Measurements from ENCODE around the gene MAGI2. TPM values are rescaled to one million over a fixed set of nuclear protein-coding genes. Genes with fewer than 3 reads are reported as not detected.

Gene MAGI2
- total RNA-seq, 6 experiments from 2014 or later, result 1.2 to 4.0 (median 2.4) TPM

DNA sequence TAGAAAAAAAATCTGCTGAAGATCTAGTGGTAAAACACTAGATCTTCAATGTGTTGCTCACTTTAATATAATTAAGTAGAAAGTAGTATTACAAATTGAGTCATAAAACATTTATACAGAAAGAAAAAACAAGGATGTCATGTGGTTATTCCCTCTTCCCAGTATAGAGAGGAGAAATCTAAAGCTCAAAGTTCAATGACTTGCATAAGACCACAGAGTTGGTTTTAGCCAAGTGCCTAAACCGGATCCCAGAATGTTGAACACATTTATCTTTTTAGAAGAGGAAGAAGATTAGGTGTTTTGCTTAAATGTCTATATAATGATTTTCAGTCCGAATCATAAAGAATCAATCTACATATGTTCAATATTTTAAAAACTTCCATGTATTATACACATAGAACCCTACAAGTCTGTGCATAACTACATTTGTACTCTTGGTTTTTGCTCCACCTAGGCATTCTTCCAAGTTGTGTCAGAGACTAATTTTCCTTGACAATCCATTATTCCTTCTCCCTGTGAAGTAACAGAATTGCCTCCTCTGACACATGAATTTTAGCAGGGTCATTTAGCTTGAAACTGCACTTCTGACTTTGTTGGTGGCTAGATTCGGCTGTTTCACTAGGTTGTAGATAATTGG lies 389.2 kb downstream of the MAGI2 start:
- Histone ChIP-seq H3K27me3 (no peaks in the 10 kb centered on the region), H3K27ac (no peak overlapping the region), H3K36me3 (no peaks in the 10 kb centered on the region), H3K4me3 (no peak overlapping the region), H3K9me3 (no peaks in the 10 kb centered on the region), H3K4me1 (peaks cover 0 to 9% (median 0%) of the 10 kb centered on the region in 4 donors)
- ATAC-seq (peak; percentile 74 to 92 (median 90)), DNase-seq (no peak)
- intact Hi-C loops (cut with DNase I), result no loop called here
- 38% methylated on average over 3 of the region's 3 CpGs for WGBS (ENCODE audit: insufficient coverage, low coverage, low lambda C conversion rate, missing lambda C conversion rate)
- no peak for TF ChIP-seq POLR2A (IDR thresholded peaks at IDR 0.05)
- TF ChIP-seq, protein P1, sequence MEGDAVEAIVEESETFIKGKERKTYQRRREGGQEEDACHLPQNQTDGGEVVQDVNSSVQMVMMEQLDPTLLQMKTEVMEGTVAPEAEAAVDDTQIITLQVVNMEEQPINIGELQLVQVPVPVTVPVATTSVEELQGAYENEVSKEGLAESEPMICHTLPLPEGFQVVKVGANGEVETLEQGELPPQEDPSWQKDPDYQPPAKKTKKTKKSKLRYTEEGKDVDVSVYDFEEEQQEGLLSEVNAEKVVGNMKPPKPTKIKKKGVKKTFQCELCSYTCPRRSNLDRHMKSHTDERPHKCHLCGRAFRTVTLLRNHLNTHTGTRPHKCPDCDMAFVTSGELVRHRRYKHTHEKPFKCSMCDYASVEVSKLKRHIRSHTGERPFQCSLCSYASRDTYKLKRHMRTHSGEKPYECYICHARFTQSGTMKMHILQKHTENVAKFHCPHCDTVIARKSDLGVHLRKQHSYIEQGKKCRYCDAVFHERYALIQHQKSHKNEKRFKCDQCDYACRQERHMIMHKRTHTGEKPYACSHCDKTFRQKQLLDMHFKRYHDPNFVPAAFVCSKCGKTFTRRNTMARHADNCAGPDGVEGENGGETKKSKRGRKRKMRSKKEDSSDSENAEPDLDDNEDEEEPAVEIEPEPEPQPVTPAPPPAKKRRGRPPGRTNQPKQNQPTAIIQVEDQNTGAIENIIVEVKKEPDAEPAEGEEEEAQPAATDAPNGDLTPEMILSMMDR (IDR thresholded peaks at IDR 0.05), result no peak

DNA sequence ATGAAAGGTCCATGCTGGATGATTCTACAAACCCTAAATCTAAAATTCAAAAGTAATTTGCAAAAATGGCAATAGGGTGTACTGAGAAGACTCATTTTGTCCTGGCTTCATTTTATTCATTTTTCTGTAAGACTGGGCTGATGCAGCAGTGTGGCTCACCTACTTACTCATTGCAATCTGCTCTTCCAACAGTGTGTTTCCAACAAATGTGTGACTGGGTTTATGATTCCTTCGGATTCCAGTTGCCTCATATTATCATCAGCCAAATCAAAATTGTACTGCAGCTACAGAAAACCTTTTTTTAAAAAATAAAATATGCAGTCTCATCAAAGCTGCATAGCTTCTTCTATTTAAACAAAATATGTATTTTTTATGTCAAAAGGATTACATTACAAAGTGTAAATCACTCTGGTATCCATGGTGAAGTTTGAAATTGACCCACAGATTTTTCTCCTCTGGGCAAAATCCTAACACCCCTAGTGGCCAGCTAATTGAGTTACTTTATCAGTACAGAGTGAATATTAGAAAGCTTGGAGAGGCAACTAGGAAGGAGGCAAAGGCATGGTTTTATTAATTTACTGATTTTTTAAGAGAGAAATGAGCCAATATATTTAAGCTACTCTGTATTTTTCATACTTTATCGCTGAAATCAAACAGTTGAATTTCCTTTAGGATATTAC lies 390.3 kb downstream of the MAGI2 start:
- Histone ChIP-seq H3K27ac (no peak overlapping the region), H3K27me3 (no peaks in the 10 kb centered on the region), H3K4me3 (no peak overlapping the region), H3K36me3 (no peaks in the 10 kb centered on the region), H3K4me1 (peaks cover 0 to 9% (median 0%) of the 10 kb centered on the region in 4 donors), H3K9me3 (no peaks in the 10 kb centered on the region)
- 62% methylated on average over 2 of the region's 2 CpGs for WGBS (ENCODE audit: insufficient coverage, low coverage, low lambda C conversion rate, missing lambda C conversion rate)
- intact Hi-C loops (cut with DNase I), result no loop called here
- ATAC-seq (no peak), DNase-seq (no peak)
- TF ChIP-seq, protein P1 (IDR thresholded peaks at IDR 0.05), result no peak
- no peak for TF ChIP-seq POLR2A (IDR thresholded peaks at IDR 0.05)

DNA sequence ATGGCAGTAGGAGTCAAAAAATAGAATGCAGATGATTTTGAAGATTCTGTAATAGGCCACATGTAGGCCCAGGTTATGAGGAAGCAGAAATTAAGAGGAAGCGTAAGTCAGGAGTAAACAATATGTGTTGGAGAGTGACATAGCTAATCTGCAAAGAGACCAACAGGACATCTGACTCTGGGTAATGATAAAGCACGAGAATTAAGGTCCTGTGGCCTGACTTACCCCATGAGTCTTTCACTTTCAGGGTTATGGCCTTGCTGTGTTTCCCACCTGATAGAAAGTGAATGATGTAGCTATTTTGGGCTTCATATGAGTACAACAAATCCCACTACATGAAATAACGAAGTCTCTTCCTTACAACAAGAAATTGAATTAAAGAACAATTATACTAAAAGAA lies 393.0 kb downstream of the MAGI2 start:
- no peak for DNase-seq
- Histone ChIP-seq H3K4me3 (no peak overlapping the region), H3K9me3 (no peaks in the 10 kb centered on the region), H3K27ac (no peak overlapping the region), H3K27me3 (no peaks in the 10 kb centered on the region), H3K4me1 (peaks cover 0 to 9% (median 0%) of the 10 kb centered on the region in 4 donors), H3K36me3 (no peaks in the 10 kb centered on the region)
- intact Hi-C loops (cut with DNase I), result no loop called here
- ATAC-seq, result no peak
- WGBS (ENCODE audit: insufficient coverage, low coverage, low lambda C conversion rate, missing lambda C conversion rate), result 69% methylated on average over 3 of the region's 3 CpGs
- no peak for TF ChIP-seq POLR2A (IDR thresholded peaks at IDR 0.05)
- TF ChIP-seq, protein P1 (IDR thresholded peaks at IDR 0.05), result no peak

DNA sequence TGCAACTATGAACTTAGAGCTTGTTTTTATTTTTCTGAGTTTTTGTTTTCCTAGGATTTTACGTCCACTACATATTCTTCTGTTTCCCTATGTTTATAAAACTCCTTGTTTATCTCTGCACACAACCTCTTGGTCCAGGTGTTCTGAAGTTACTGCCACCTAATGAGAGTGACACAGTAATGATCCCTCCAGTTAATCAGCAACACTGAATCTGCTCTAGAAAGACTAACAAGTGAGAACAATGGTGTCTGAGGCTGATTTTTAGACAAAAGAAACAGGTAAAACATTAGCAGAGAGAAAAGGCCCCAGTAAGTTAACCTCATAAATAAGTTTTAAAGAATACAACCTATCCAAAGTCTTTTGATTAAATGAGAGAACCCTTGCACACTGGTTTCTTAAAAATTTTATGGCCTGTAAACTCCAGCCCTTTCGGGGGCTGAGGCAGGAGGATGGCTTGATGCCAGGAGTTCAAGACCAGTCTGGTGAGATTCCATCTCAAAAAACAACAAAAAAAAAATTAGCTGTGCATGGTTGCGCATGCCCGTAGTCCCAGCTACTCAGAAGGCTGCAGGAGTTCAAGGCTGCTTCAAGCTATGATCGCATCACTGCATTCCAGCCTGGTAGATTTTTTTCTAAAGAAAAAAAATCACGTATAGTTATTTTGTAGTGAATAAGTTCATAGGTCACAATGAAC lies 397.6 kb downstream of the MAGI2 start:
- intact Hi-C loops (cut with DNase I), result no loop called here
- ATAC-seq, result peak in 1 of 4 donors; percentile 30
- Histone ChIP-seq H3K4me1 (no peaks in the 10 kb centered on the region), H3K9me3 (no peaks in the 10 kb centered on the region), H3K36me3 (no peaks in the 10 kb centered on the region), H3K27me3 (no peaks in the 10 kb centered on the region), H3K27ac (no peak overlapping the region), H3K4me3 (no peak overlapping the region)
- DNase-seq, result no peak
- 70% methylated on average over 6 of the region's 6 CpGs for WGBS (ENCODE audit: insufficient coverage, low coverage, low lambda C conversion rate, missing lambda C conversion rate)
- no peak for TF ChIP-seq POLR2A (IDR thresholded peaks at IDR 0.05)
- TF ChIP-seq, protein P1 (IDR thresholded peaks at IDR 0.05), result no peak
